ENCODE measurements around the gene MGAT4B. TPM values are rescaled to one million over a fixed set of nuclear protein-coding genes. Genes with fewer than 3 reads are reported as not detected.

Gene MGAT4B
- total and polyA plus RNA-seq, 4 donors, result 42.0 to 156 (median 83.7) TPM

GRCh38 chr5:179783128-179783527 lies 23.5 kb downstream of the MGAT4B start:
- Histone ChIP-seq H3K27me3 (ENCODE audit: control insufficient read depth in 4 of 4, insufficient read depth in 4 of 4, low read length in 3 of 4) (no peaks in the 10 kb centered on the region), H3K9ac (ENCODE audit: low read depth in 1 of 2, low read length in 2 of 2) (no peak overlapping the region), H3K4me3 (ENCODE audit: low read depth in 1 of 3, low read length in 3 of 3) (no peak overlapping the region), H3K4me1 (ENCODE audit: control insufficient read depth in 4 of 4, insufficient read depth in 4 of 4, low read length in 3 of 4) (peaks cover 0 to 3% (median 0%) of the 10 kb centered on the region in 4 donors), H3K27ac (ENCODE audit: low read depth in 1 of 2, low read length in 2 of 2) (no peak overlapping the region), H3K36me3 (ENCODE audit: control insufficient read depth in 4 of 4, insufficient read depth in 3 of 4, low read depth in 1 of 4, low read length in 3 of 4) (peaks cover 0 to 10% (median 1%) of the 10 kb centered on the region in 4 donors), H3K9me3 (ENCODE audit: control insufficient read depth in 4 of 4, low read length in 3 of 4) (no peaks in the 10 kb centered on the region)
- DNase-seq (ENCODE audit: low spot score), result no peak
- WGBS, result 94% methylated on average over 9 of the region's 9 CpGs
- TF ChIP-seq FOXA2 (IDR thresholded peaks at IDR 0.05) (no peak), SP1 (IDR thresholded peaks at IDR 0.05) (no peak)

- H3K4me1 ChIP-seq (ENCODE audit: control insufficient read depth in 4 of 4, insufficient read depth in 4 of 4, low read length in 3 of 4), result no peaks in the 10 kb centered on the region
- no peaks in the 10 kb centered on the region for H3K27me3 ChIP-seq (ENCODE audit: control insufficient read depth in 4 of 4, insufficient read depth in 4 of 4, low read length in 3 of 4)
- WGBS, result 97% methylated on average over 4 of the region's 4 CpGs
- no peaks in the 10 kb centered on the region for H3K9me3 ChIP-seq (ENCODE audit: control insufficient read depth in 4 of 4, low read length in 3 of 4)
- no peak overlapping the region for H3K27ac ChIP-seq (ENCODE audit: low read depth in 1 of 2, low read length in 2 of 2)
- no peak for DNase-seq (ENCODE audit: low spot score)
- H3K36me3 ChIP-seq (ENCODE audit: control insufficient read depth in 4 of 4, insufficient read depth in 3 of 4, low read depth in 1 of 4, low read length in 3 of 4), result peaks cover 0 to 17% (median 3%) of the 10 kb centered on the region in 4 donors
- no peak overlapping the region for H3K9ac ChIP-seq (ENCODE audit: low read depth in 1 of 2, low read length in 2 of 2)
- TF ChIP-seq FOXA2 (IDR thresholded peaks at IDR 0.05) (no peak), TAF1 (conservative IDR thresholded peaks at IDR 0.05) (no peak), REST (IDR thresholded peaks at IDR 0.05) (no peak)
- H3K4me3 ChIP-seq (ENCODE audit: low read depth in 1 of 3, low read length in 3 of 3), result no peak overlapping the region
These were observed 24.8 kb downstream of the MGAT4B start for GRCh38 chr5:179781846-179782245.

- H3K9me3 ChIP-seq (ENCODE audit: control insufficient read depth in 4 of 4, low read length in 3 of 4), result no peaks in the 10 kb centered on the region
- DNase-seq (ENCODE audit: low spot score), result no peak
- 87% methylated on average over 7 of the region's 7 CpGs for WGBS
- TF ChIP-seq REST (IDR thresholded peaks at IDR 0.05) (no peak), HNF4A (conservative IDR thresholded peaks at IDR 0.05) (no peak), YY1 (IDR thresholded peaks at IDR 0.05) (no peak), RXRA (IDR thresholded peaks at IDR 0.05) (no peak), JUND (IDR thresholded peaks at IDR 0.05) (no peak), GABPA (IDR thresholded peaks at IDR 0.05 in 1 of 2, conservative IDR thresholded peaks at IDR 0.05 in 1 of 2) (no peak), MAX (IDR thresholded peaks at IDR 0.05) (no peak), FOXA1 (IDR thresholded peaks at IDR 0.05) (no peak), FOXA2 (IDR thresholded peaks at IDR 0.05) (no peak), EGR1 (IDR thresholded peaks at IDR 0.05; ENCODE audit: low read depth in 2 of 2) (no peak), ZBTB33 (IDR thresholded peaks at IDR 0.05) (no peak), SP1 (IDR thresholded peaks at IDR 0.05) (no peak), CTCF (IDR thresholded peaks at IDR 0.05; ENCODE audit: low read depth, low read length, missing input control) (no peak), TAF1 (conservative IDR thresholded peaks at IDR 0.05) (no peak), HNF4G (IDR thresholded peaks at IDR 0.05) (no peak), NR2F2 (IDR thresholded peaks at IDR 0.05) (no peak), ATF3 (IDR thresholded peaks at IDR 0.05) (no peak)
- H3K27ac ChIP-seq (ENCODE audit: low read depth in 1 of 2, low read length in 2 of 2), result no peak overlapping the region
- H3K4me3 ChIP-seq (ENCODE audit: low read depth in 1 of 3, low read length in 3 of 3), result no peak overlapping the region
- no peaks in the 10 kb centered on the region for H3K27me3 ChIP-seq (ENCODE audit: control insufficient read depth in 4 of 4, insufficient read depth in 4 of 4, low read length in 3 of 4)
- no peaks in the 10 kb centered on the region for H3K4me1 ChIP-seq (ENCODE audit: control insufficient read depth in 4 of 4, insufficient read depth in 4 of 4, low read length in 3 of 4)
- H3K9ac ChIP-seq (ENCODE audit: low read depth in 1 of 2, low read length in 2 of 2), result no peak overlapping the region
- H3K36me3 ChIP-seq (ENCODE audit: control insufficient read depth in 4 of 4, insufficient read depth in 3 of 4, low read depth in 1 of 4, low read length in 3 of 4), result peaks cover 0 to 25% (median 12%) of the 10 kb centered on the region in 4 donors
These were observed 26.3 kb downstream of the MGAT4B start for GRCh38 chr5:179780362-179780761.
